Effector memory CD4-positive, alpha-beta T cell (primary cell): ENCODE results near the gene H6PD.

ENCODE experiments used
- DNase-seq, 3 donors: peaks; one replicate each; pipeline ENCODE4 v3.0.0-alpha.2; 2020
- H3K27ac ChIP-seq: 2 replicates; pipeline ENCODE4 v1.7.0; 2013; ENCODE audit warnings: mild to moderate bottlenecking, low read length, moderate library complexity; ENCODE audit not compliant: insufficient read depth, poor library complexity, severe bottlenecking
- H3K27me3 ChIP-seq: replicated peaks from 2 replicates; pipeline ENCODE4 v1.7.0; 2013; ENCODE audit warnings: mild to moderate bottlenecking, low read length; ENCODE audit not compliant: insufficient read depth, control insufficient read depth, poor library complexity, severe bottlenecking
- H3K36me3 ChIP-seq: 2 replicates; pipeline ENCODE4 v1.7.0; 2013; ENCODE audit warnings: mild to moderate bottlenecking, low read length, moderate library complexity; ENCODE audit not compliant: control insufficient read depth, insufficient read depth
- H3K4me1 ChIP-seq: 2 replicates; pipeline ENCODE4 v1.7.0; 2013; ENCODE audit warnings: low read length, mild to moderate bottlenecking; ENCODE audit not compliant: control insufficient read depth, insufficient read depth, poor library complexity, severe bottlenecking
- H3K4me3 ChIP-seq: 2 replicates; pipeline ENCODE4 v1.7.0; 2013; ENCODE audit warnings: low read length, low read depth, mild to moderate bottlenecking; ENCODE audit not compliant: insufficient read depth, poor library complexity, severe bottlenecking
- H3K9me3 ChIP-seq: 2 replicates; pipeline ENCODE4 v1.7.0; 2013; ENCODE audit warnings: mild to moderate bottlenecking, low read length, moderate library complexity; ENCODE audit not compliant: control insufficient read depth

Gene H6PD

GRCh38 chr1:9247894-9248293 is 13.3 kb downstream of the H6PD start:
- Histone ChIP-seq H3K4me3 (no peak overlapping the region), H3K9me3 (no peaks in the 10 kb centered on the region), H3K36me3 (peaks cover 8% of the 10 kb centered on the region), H3K27ac (no peak overlapping the region), H3K27me3 (no peaks in the 10 kb centered on the region), H3K4me1 (peaks cover 3% of the 10 kb centered on the region)
- DNase-seq = no peak

GRCh38 chr1:9248341-9249262 is 14.0 kb downstream of the H6PD start:
- Histone ChIP-seq H3K4me1 (peaks cover 3% of the 10 kb centered on the region), H3K27ac (no peak overlapping the region), H3K27me3 (no peaks in the 10 kb centered on the region), H3K4me3 (no peak overlapping the region), H3K36me3 (peaks cover 8% of the 10 kb centered on the region), H3K9me3 (no peaks in the 10 kb centered on the region)
- no peak for DNase-seq

- H3K4me3 ChIP-seq = no peak overlapping the region
- no peaks in the 10 kb centered on the region for H3K27me3 ChIP-seq
- H3K27ac ChIP-seq = no peak overlapping the region
- H3K36me3 ChIP-seq = peaks cover 8% of the 10 kb centered on the region
- H3K9me3 ChIP-seq = no peaks in the 10 kb centered on the region
- no peak for DNase-seq
- peaks cover 3% of the 10 kb centered on the region for H3K4me1 ChIP-seq
Observed at GRCh38 chr1:9249263-9249533, 14.6 kb downstream of the H6PD start.

GRCh38 chr1:9249534-9250410 is 15.2 kb downstream of the H6PD start:
- Histone ChIP-seq H3K4me1 (peaks cover 2% of the 10 kb centered on the region), H3K4me3 (no peak overlapping the region), H3K9me3 (no peaks in the 10 kb centered on the region), H3K36me3 (peaks cover 8% of the 10 kb centered on the region), H3K27me3 (no peaks in the 10 kb centered on the region), H3K27ac (no peak overlapping the region)
- no peak for DNase-seq

GRCh38 chr1:9250411-9251381 is 16.1 kb downstream of the H6PD start:
- Histone ChIP-seq H3K36me3 (peaks cover 5% of the 10 kb centered on the region), H3K27ac (no peak overlapping the region), H3K9me3 (no peaks in the 10 kb centered on the region), H3K4me3 (no peak overlapping the region), H3K27me3 (no peaks in the 10 kb centered on the region), H3K4me1 (no peaks in the 10 kb centered on the region)
- DNase-seq = no peak

GRCh38 chr1:9251501-9251900 is 16.9 kb downstream of the H6PD start:
- no peaks in the 10 kb centered on the region for H3K4me1 ChIP-seq
- H3K36me3 ChIP-seq = peaks cover 9% of the 10 kb centered on the region
- no peaks in the 10 kb centered on the region for H3K9me3 ChIP-seq
- H3K4me3 ChIP-seq = no peak overlapping the region
- no peak overlapping the region for H3K27ac ChIP-seq
- no peak for DNase-seq
- no peaks in the 10 kb centered on the region for H3K27me3 ChIP-seq

GRCh38 chr1:9253004-9253403 is 18.4 kb downstream of the H6PD start:
- Histone ChIP-seq H3K27me3 (no peaks in the 10 kb centered on the region), H3K4me3 (no peak overlapping the region), H3K9me3 (no peaks in the 10 kb centered on the region), H3K27ac (no peak overlapping the region), H3K4me1 (no peaks in the 10 kb centered on the region), H3K36me3 (peaks cover 9% of the 10 kb centered on the region)
- no peak for DNase-seq

GRCh38 chr1:9253453-9254105 is 19.0 kb downstream of the H6PD start:
- DNase-seq = no peak
- no peaks in the 10 kb centered on the region for H3K4me1 ChIP-seq

GRCh38 chr1:9256332-9256731 is 21.8 kb downstream of the H6PD start:
- no peaks in the 10 kb centered on the region for H3K27me3 ChIP-seq
- no peak overlapping the region for H3K27ac ChIP-seq
- no peaks in the 10 kb centered on the region for H3K9me3 ChIP-seq
- H3K4me1 ChIP-seq = no peaks in the 10 kb centered on the region
- H3K4me3 ChIP-seq = no peak overlapping the region
- no peak for DNase-seq
- H3K36me3 ChIP-seq = peaks cover 7% of the 10 kb centered on the region

More at GRCh38 chr1:9253453-9254105, 19.0 kb downstream of the H6PD start:
- H3K36me3 ChIP-seq = peaks cover 9% of the 10 kb centered on the region
- H3K4me3 ChIP-seq = no peak overlapping the region
- no peaks in the 10 kb centered on the region for H3K9me3 ChIP-seq
- H3K27me3 ChIP-seq = no peaks in the 10 kb centered on the region
- H3K27ac ChIP-seq = no peak overlapping the region
